ENCODE results near the gene ERLIN1. TPM values are rescaled to one million over a fixed set of nuclear protein-coding genes. Genes with fewer than 3 reads are reported as not detected.
A peak's percentile ranks its signal among the peaks of the same experiment; 100 is the strongest.

Gene ERLIN1
- total RNA-seq: 29.0 to 32.5 TPM (median 29.5 TPM) in 3 replicates

- Mint-ChIP-seq H3K4me3 (peak within 1 kb of the TSS; percentile 95), H3K27me3 (ENCODE audit: low read depth) (no peaks in the 10 kb centered on the region), H3K27ac (peak within 1 kb of the TSS; percentile 97), H3K9me3 (no peaks in the 10 kb centered on the region), H3K36me3 (peaks cover 8% of the 10 kb centered on the region), H3K4me1 (peaks cover 31% of the 10 kb centered on the region)
- no peak for TF ChIP-seq CTCF (IDR thresholded peaks at IDR 0.05; ENCODE audit: unreplicated experiment)
- peak; percentile 93 to 97 for DNase-seq (ENCODE audit: low spot score in 2 of 2, unreplicated experiment in 2 of 2)
Measured at GRCh38 chr10:100185364-100186252, at the start of gene ERLIN1. TSS of gene ERLIN1 (minus strand) at chr10:100186029. CDS start at chr10:100185626, 403 bp downstream.

- peaks cover 7% of the 10 kb centered on the region for H3K36me3 Mint-ChIP-seq
- DNase-seq (ENCODE audit: low spot score in 2 of 2, unreplicated experiment in 2 of 2): no peak
- TF ChIP-seq CTCF (IDR thresholded peaks at IDR 0.05; ENCODE audit: unreplicated experiment): no peak
- H3K9me3 Mint-ChIP-seq: no peaks in the 10 kb centered on the region
- H3K27ac Mint-ChIP-seq: peak overlapping the region; percentile 16
- H3K4me1 Mint-ChIP-seq: peaks cover 17% of the 10 kb centered on the region
- no peak overlapping the region for H3K4me3 Mint-ChIP-seq
- H3K27me3 Mint-ChIP-seq (ENCODE audit: low read depth): no peaks in the 10 kb centered on the region
Measured at GRCh38 chr10:100232101-100232500, 46.3 kb upstream of the ERLIN1 start.

GRCh38 chr10:100229819-100230422, 44.1 kb upstream of the ERLIN1 start:
- Mint-ChIP-seq H3K27ac (peak overlapping the region; percentile 95), H3K9me3 (no peaks in the 10 kb centered on the region), H3K4me1 (peaks cover 17% of the 10 kb centered on the region), H3K36me3 (peaks cover 7% of the 10 kb centered on the region), H3K27me3 (ENCODE audit: low read depth) (no peaks in the 10 kb centered on the region), H3K4me3 (peak overlapping the region; percentile 81)
- no peak for DNase-seq (ENCODE audit: low spot score in 2 of 2, unreplicated experiment in 2 of 2)
- TF ChIP-seq CTCF (IDR thresholded peaks at IDR 0.05; ENCODE audit: unreplicated experiment): no peak

GRCh38 chr10:100223879-100224278, 38.0 kb upstream of the ERLIN1 start:
- peaks cover 8% of the 10 kb centered on the region for H3K4me1 Mint-ChIP-seq
- no peak for DNase-seq (ENCODE audit: low spot score in 2 of 2, unreplicated experiment in 2 of 2)
- H3K27ac Mint-ChIP-seq: no peak overlapping the region
- H3K27me3 Mint-ChIP-seq (ENCODE audit: low read depth): no peaks in the 10 kb centered on the region
- peaks cover 23% of the 10 kb centered on the region for H3K36me3 Mint-ChIP-seq
- H3K4me3 Mint-ChIP-seq: no peak overlapping the region
- no peaks in the 10 kb centered on the region for H3K9me3 Mint-ChIP-seq
- no peak for TF ChIP-seq CTCF (IDR thresholded peaks at IDR 0.05; ENCODE audit: unreplicated experiment)

- no peak overlapping the region for H3K4me3 Mint-ChIP-seq
- H3K4me1 Mint-ChIP-seq: peaks cover under 1% of the 10 kb centered on the region
- no peak for DNase-seq (ENCODE audit: low spot score in 2 of 2, unreplicated experiment in 2 of 2)
Measured at GRCh38 chr10:100222529-100222928, 36.7 kb upstream of the ERLIN1 start.

More at GRCh38 chr10:100222529-100222928, 36.7 kb upstream of the ERLIN1 start:
- no peak for TF ChIP-seq CTCF (IDR thresholded peaks at IDR 0.05; ENCODE audit: unreplicated experiment)
- H3K27ac Mint-ChIP-seq: no peak overlapping the region
- H3K36me3 Mint-ChIP-seq: peaks cover 27% of the 10 kb centered on the region
- H3K9me3 Mint-ChIP-seq: no peaks in the 10 kb centered on the region
- no peaks in the 10 kb centered on the region for H3K27me3 Mint-ChIP-seq (ENCODE audit: low read depth)
